Subcutaneous abdominal adipose tissue (tissue), 5 donors: ENCODE data around the gene CBX5.

Source experiments
- H3K27ac ChIP-seq: one replicate; pipeline ENCODE4 v1.7.0; 2013; ENCODE audit warnings: low read depth, mild to moderate bottlenecking, inconsistent platforms, low read length, moderate library complexity
- H3K27me3 ChIP-seq, 5 donors: one replicate each; pipeline ENCODE4 v1.7.0; 2013; ENCODE audit warnings: low read length in 5 of 5, inconsistent platforms in 1 of 5; ENCODE audit not compliant: control insufficient read depth in 5 of 5, insufficient read depth in 4 of 5
- H3K36me3 ChIP-seq, 5 donors: one replicate each; pipeline ENCODE4 v1.7.0; 2013; ENCODE audit warnings: low read length in 5 of 5; ENCODE audit not compliant: control insufficient read depth in 5 of 5, insufficient read depth in 5 of 5
- H3K4me1 ChIP-seq, 5 donors: one replicate each; pipeline ENCODE4 v1.7.0; 2013; ENCODE audit warnings: low read length in 5 of 5, mild to moderate bottlenecking in 3 of 5, moderate library complexity in 1 of 5; ENCODE audit not compliant: control insufficient read depth in 5 of 5, insufficient read depth in 5 of 5
- H3K4me3 ChIP-seq, 5 donors: one replicate each; pipeline ENCODE4 v1.7.0; 2013; ENCODE audit warnings: low read length in 5 of 5, low read depth in 1 of 5
- H3K9ac ChIP-seq, 5 donors: one replicate each; pipeline ENCODE4 v1.7.0; 2013; ENCODE audit warnings: low read length in 5 of 5, mild to moderate bottlenecking in 4 of 5, moderate library complexity in 3 of 5
- H3K9me3 ChIP-seq, 5 donors: one replicate each; pipeline ENCODE4 v1.7.0; 2013; ENCODE audit warnings: low read length in 5 of 5; ENCODE audit not compliant: control insufficient read depth in 5 of 5
- donor health status: healthy.
- donor health status: healthy.
- donor health status: healthy.
- donor health status: healthy.
- donor health status: healthy.

Gene CBX5

GRCh38 chr12:54201001-54201794 lies 78.7 kb downstream of the CBX5 start:
- Histone ChIP-seq H3K27ac (no peak overlapping the region), H3K9ac (no peak overlapping the region), H3K9me3 (no peaks in the 10 kb centered on the region), H3K4me3 (no peak overlapping the region), H3K4me1 (peaks cover 0 to 10% (median 2%) of the 10 kb centered on the region in 5 donors), H3K27me3 (peaks cover 0 to 46% (median 11%) of the 10 kb centered on the region in 5 donors), H3K36me3 (no peaks in the 10 kb centered on the region)

GRCh38 chr12:54200412-54200811 lies 79.5 kb downstream of the CBX5 start:
- no peaks in the 10 kb centered on the region for H3K9me3 ChIP-seq
- no peaks in the 10 kb centered on the region for H3K36me3 ChIP-seq

GRCh38 chr12:54199917-54200316 lies 80.0 kb downstream of the CBX5 start:
- H3K27ac ChIP-seq = no peak overlapping the region
- H3K27me3 ChIP-seq = peaks cover 0 to 46% (median 14%) of the 10 kb centered on the region in 5 donors
- H3K9me3 ChIP-seq = no peaks in the 10 kb centered on the region
- H3K9ac ChIP-seq = no peak overlapping the region
- no peaks in the 10 kb centered on the region for H3K36me3 ChIP-seq
- H3K4me1 ChIP-seq = peaks cover 0 to 10% (median 2%) of the 10 kb centered on the region in 5 donors
- no peak overlapping the region for H3K4me3 ChIP-seq

More at GRCh38 chr12:54200412-54200811, 79.5 kb downstream of the CBX5 start:
- H3K4me1 ChIP-seq = peaks cover 0 to 10% (median 2%) of the 10 kb centered on the region in 5 donors
- no peak overlapping the region for H3K9ac ChIP-seq
- H3K27ac ChIP-seq = no peak overlapping the region
- peaks cover 0 to 44% (median 14%) of the 10 kb centered on the region in 5 donors for H3K27me3 ChIP-seq
- H3K4me3 ChIP-seq = no peak overlapping the region

- H3K9me3 ChIP-seq = no peaks in the 10 kb centered on the region
- no peak overlapping the region for H3K4me3 ChIP-seq
- H3K27ac ChIP-seq = no peak overlapping the region
- H3K36me3 ChIP-seq = no peaks in the 10 kb centered on the region
- no peak overlapping the region for H3K9ac ChIP-seq
- H3K4me1 ChIP-seq = peaks cover 0 to 10% (median 2%) of the 10 kb centered on the region in 5 donors
- H3K27me3 ChIP-seq = peaks cover 0 to 47% (median 14%) of the 10 kb centered on the region in 5 donors
These were observed 80.9 kb downstream of the CBX5 start for GRCh38 chr12:54199034-54199433.

- Histone ChIP-seq H3K9ac (no peak overlapping the region), H3K27me3 (peaks cover 0 to 44% (median 14%) of the 10 kb centered on the region in 5 donors), H3K27ac (no peak overlapping the region), H3K36me3 (no peaks in the 10 kb centered on the region), H3K4me1 (peaks cover 0 to 10% (median 2%) of the 10 kb centered on the region in 5 donors), H3K4me3 (no peak overlapping the region), H3K9me3 (no peaks in the 10 kb centered on the region)
These were observed 82.5 kb downstream of the CBX5 start for GRCh38 chr12:54197431-54197909.

- H3K4me3 ChIP-seq = no peak overlapping the region
- no peaks in the 10 kb centered on the region for H3K36me3 ChIP-seq
- peaks cover 0 to 10% (median 2%) of the 10 kb centered on the region in 5 donors for H3K4me1 ChIP-seq
- H3K9ac ChIP-seq = no peak overlapping the region
- peaks cover 0 to 44% (median 14%) of the 10 kb centered on the region in 5 donors for H3K27me3 ChIP-seq
- H3K9me3 ChIP-seq = no peaks in the 10 kb centered on the region
- no peak overlapping the region for H3K27ac ChIP-seq
These were observed 82.9 kb downstream of the CBX5 start for GRCh38 chr12:54197010-54197409.

GRCh38 chr12:54196396-54196795 lies 83.5 kb downstream of the CBX5 start:
- H3K4me1 ChIP-seq = peaks cover under 1 to 12% (median 4%) of the 10 kb centered on the region in 5 donors
- peaks cover 0 to 42% (median 14%) of the 10 kb centered on the region in 5 donors for H3K27me3 ChIP-seq

GRCh38 chr12:54195737-54196347 lies 84.1 kb downstream of the CBX5 start:
- Histone ChIP-seq H3K27ac (no peak overlapping the region), H3K9me3 (no peaks in the 10 kb centered on the region), H3K4me3 (no peak overlapping the region), H3K27me3 (peaks cover 0 to 37% (median 14%) of the 10 kb centered on the region in 5 donors), H3K9ac (no peak overlapping the region), H3K36me3 (no peaks in the 10 kb centered on the region), H3K4me1 (peaks cover 2 to 14% (median 7%) of the 10 kb centered on the region in 5 donors)

More at GRCh38 chr12:54196396-54196795, 83.5 kb downstream of the CBX5 start:
- H3K27ac ChIP-seq = no peak overlapping the region
- no peak overlapping the region for H3K9ac ChIP-seq
- H3K9me3 ChIP-seq = no peaks in the 10 kb centered on the region
- H3K36me3 ChIP-seq = no peaks in the 10 kb centered on the region
- no peak overlapping the region for H3K4me3 ChIP-seq

GRCh38 chr12:54195080-54195736 lies 84.7 kb downstream of the CBX5 start:
- Histone ChIP-seq H3K27me3 (peaks cover 0 to 32% (median 14%) of the 10 kb centered on the region in 5 donors), H3K4me1 (peaks cover 2 to 14% (median 7%) of the 10 kb centered on the region in 5 donors), H3K4me3 (no peak overlapping the region), H3K9ac (no peak overlapping the region), H3K27ac (no peak overlapping the region), H3K9me3 (no peaks in the 10 kb centered on the region), H3K36me3 (no peaks in the 10 kb centered on the region)
